Stimulated activated memory B cell treated with anti-CD40 and anti-IgM and Interleukin-4, amounts not matched to agents 10 μg/mL and 1 μg/mL and 100 μg/mL, for 72 hours (primary cell): ENCODE results near the gene RAD23B.
"Not testable (repeated sequence)": the region's sequence is repeated elsewhere in the genome, so short reads cannot be mapped to it uniquely, and the experiment has no call there.

Experiments
- ATAC-seq: fragments of 150-1000 bp; cut with Tn5 transposase; 2 replicates; pipeline ENCODE4 v1.10.0; 2021
- H3K27ac Mint-ChIP-seq: one replicate; pipeline ENCODE4 v1.8.0; 2022; ENCODE audit warnings: mild to moderate bottlenecking, mixed read lengths
- H3K27me3 Mint-ChIP-seq: one replicate; pipeline ENCODE4 v1.8.0; 2022; ENCODE audit warnings: mixed read lengths
- H3K36me3 Mint-ChIP-seq: one replicate; pipeline ENCODE4 v1.8.0; 2022; ENCODE audit warnings: mixed read lengths
- H3K4me1 Mint-ChIP-seq: one replicate; pipeline ENCODE4 v1.8.0; 2022; ENCODE audit warnings: mixed read lengths
- H3K4me3 Mint-ChIP-seq: one replicate; pipeline ENCODE4 v1.8.0; 2022; ENCODE audit warnings: mild to moderate bottlenecking, moderate library complexity, mixed read lengths
- H3K9me3 Mint-ChIP-seq: one replicate; pipeline ENCODE4 v1.8.0; 2022; ENCODE audit warnings: mixed read lengths

RAD23B gene

DNA sequence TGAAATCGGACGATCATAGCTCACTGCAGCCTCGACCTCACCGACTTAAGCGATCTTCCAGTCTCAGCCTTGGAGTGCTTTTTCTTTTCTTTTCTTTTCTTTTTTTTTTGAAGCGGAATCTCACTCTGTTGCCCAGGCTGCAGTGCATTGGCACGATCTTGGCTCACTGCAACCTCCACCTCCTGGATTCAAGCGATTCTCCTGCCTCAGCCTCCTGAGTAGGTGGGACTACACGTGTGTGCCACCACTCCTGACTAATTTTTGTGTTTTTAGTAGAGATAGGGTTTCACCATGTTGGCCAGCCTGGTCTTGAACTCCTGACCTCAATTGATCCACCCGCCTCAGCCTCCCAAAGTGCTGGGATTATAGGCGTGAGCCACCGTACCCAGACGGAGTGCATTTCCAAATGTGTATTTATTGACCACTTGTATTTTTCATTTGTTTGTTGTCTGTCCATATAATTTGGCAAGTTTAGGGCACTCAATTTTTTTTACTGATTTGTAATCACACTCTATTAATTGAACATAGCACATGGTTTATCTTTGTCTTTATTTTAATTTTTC, 23.2 kb upstream of the RAD23B start:
- not testable (repeated sequence) for H3K36me3 Mint-ChIP-seq, H3K27me3 Mint-ChIP-seq, ATAC-seq, H3K9me3 Mint-ChIP-seq
- Mint-ChIP-seq H3K27ac (peak overlapping the region; percentile 73), H3K4me3 (peak overlapping the region; percentile 68), H3K4me1 (peaks cover 24% of the 10 kb centered on the region)

DNA sequence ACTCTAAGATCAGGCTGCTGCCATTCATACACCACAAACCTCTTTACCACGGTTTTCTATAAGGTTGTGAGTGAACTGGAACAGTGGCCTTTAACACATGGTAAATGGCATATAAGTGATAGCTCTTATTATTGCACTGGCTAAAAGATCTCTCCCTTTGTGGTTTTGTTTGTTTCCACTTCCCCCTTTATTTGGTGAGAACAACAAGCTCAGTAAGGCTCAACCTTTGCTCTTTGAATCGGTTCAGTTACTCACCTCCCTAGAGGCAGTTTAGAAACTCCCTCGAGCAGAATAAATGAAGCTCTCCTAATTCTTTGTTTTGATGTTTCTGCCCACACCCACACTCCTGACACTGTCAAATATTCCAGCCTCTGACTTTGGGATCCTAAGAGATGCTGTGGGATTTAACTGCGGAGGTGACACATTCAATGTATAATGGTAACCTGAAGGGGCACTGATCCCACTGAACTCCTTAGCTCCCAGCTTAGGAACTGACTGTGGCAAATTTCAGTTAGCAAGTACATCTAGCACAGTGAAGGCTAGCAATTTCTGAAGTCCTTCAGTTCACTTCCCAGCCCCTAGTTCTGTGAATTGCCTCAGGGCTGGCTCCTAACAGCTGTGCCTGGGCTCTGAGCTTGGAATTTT, 22.5 kb upstream of the RAD23B start:
- Mint-ChIP-seq H3K27me3 (no peaks in the 10 kb centered on the region), H3K9me3 (no peaks in the 10 kb centered on the region), H3K4me3 (peak overlapping the region; percentile 68), H3K36me3 (no peaks in the 10 kb centered on the region), H3K27ac (peak overlapping the region; percentile 73), H3K4me1 (peaks cover 24% of the 10 kb centered on the region)
- peak; percentile 100 for ATAC-seq

DNA sequence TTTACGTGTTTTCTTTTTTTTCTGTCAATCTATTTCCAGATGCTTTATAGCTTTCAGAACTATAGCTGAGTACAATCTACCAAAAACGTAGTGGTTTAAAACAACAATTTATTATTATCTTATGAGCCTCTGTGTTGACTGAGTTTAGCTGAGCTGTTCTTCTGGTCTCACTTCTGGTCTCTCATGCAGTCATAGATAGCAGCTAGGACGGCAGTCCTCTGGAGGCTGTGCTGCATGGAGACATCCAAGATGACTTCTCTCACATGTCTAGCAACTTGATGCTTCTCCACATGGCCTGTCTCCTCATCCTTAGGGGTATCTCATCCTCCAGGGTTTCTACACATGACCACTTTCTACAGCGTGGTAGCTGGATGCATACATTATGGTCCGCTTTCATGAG, 22.0 kb upstream of the RAD23B start:
- peak overlapping the region; percentile 73 for H3K27ac Mint-ChIP-seq
- no peaks in the 10 kb centered on the region for H3K9me3 Mint-ChIP-seq
- no peaks in the 10 kb centered on the region for H3K27me3 Mint-ChIP-seq
- no peaks in the 10 kb centered on the region for H3K36me3 Mint-ChIP-seq
- H3K4me3 Mint-ChIP-seq: no peak overlapping the region
- H3K4me1 Mint-ChIP-seq: peaks cover 24% of the 10 kb centered on the region
- ATAC-seq: peak; percentile 32

DNA sequence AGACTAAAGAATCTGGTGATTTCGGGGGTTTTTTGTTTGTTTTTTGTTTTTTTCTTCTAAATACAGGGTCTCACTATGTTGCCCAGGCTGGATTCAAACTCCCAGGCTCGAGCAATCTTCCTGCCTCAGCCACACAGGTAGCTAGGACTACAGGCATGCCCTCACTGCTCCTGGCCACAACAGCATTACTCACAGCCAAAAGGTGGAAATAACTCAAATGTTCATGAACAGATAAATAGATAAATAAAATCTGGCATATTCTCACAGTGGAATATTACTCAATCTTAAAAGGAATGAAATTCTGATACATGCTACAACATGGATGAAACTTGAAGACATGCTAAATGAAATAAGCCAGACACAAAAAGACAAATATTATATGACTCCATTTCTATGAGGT, 19.8 kb upstream of the RAD23B start:
- Mint-ChIP-seq H3K27ac (no peak overlapping the region), H3K4me3 (no peak overlapping the region), H3K9me3 (no peaks in the 10 kb centered on the region), H3K27me3 (no peaks in the 10 kb centered on the region), H3K4me1 (peaks cover 24% of the 10 kb centered on the region), H3K36me3 (no peaks in the 10 kb centered on the region)
- ATAC-seq: no peak

DNA sequence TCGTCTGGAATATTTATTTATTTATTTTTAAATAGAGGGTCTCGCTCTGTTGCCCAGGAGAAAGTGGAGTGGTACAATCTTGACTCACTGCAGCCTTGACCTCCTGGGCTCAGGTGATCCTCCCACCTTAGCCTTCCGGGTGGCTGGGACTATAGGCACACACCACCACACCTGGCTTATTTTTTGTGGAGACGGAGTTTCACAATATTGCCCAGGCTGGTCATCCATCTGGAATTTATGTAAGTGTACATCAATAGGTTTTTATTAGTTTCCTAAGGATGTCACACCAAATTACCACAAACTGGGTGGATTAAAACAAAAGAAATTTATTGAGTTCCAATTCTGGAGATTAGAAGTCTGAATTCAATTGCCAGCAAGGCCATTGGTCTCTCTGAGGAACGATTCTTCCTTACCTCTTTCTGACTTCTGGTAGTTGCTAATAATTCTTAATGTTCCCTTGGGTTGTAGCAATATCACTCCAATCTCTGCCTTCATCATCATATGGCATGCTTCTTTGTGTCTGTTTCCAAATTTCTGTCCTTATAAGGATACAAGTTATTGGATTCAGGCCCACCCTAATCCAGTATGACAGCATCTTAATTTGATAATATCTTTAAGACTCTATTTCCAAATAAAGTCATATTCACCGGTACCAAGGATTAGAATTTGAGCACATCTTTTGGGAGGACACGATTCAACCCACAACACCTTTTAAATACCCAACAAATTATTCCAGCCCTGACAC, 16.3 kb upstream of the RAD23B start:
- Mint-ChIP-seq H3K36me3 (no peaks in the 10 kb centered on the region), H3K4me1 (peaks cover 11% of the 10 kb centered on the region), H3K9me3 (no peaks in the 10 kb centered on the region), H3K27me3 (no peaks in the 10 kb centered on the region), H3K4me3 (no peak overlapping the region), H3K27ac (no peak overlapping the region)
- no peak for ATAC-seq

DNA sequence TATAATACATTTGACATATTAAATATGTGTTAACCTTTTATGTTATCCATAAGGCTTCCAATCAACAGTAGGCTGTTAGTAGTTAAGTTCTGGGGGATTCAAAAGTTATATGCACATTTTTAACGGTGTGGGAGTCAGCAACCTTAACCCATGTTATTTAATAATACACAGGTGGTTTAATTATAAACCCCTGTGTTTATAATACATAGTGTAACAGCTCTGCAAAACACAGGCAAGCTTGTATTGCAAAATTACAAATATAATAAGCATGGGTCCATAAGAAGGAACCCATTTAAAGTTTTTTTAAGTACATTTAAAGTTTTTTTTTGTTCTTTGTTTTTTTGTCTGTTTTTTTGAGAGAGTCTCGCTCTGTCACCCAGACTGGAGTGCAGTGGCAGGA, 14.5 kb upstream of the RAD23B start:
- peaks cover 14% of the 10 kb centered on the region for H3K4me1 Mint-ChIP-seq
- no peaks in the 10 kb centered on the region for H3K9me3 Mint-ChIP-seq
- peaks cover 4% of the 10 kb centered on the region for H3K27me3 Mint-ChIP-seq
- no peak overlapping the region for H3K4me3 Mint-ChIP-seq
- no peak overlapping the region for H3K27ac Mint-ChIP-seq
- no peaks in the 10 kb centered on the region for H3K36me3 Mint-ChIP-seq
- ATAC-seq: no peak

DNA sequence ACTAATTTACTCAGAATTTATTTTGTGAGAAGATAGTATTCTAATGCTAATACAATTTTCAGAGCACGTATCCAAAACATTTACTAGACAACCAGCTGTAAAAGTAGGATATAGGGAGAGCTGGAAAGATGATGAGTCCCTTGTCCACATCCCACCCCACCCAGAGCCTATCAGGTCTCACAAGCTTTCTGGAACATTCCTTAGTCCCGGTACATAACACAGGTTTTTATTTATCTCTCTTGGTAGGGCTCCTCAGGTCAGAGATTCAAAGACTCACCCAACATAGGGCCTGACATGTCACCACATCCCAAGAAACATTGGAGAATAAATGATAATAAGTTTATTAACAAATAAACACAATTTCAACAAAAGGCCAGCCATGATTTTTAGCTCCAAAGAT, 13.8 kb upstream of the RAD23B start:
- Mint-ChIP-seq H3K27ac (no peak overlapping the region), H3K36me3 (no peaks in the 10 kb centered on the region), H3K9me3 (no peaks in the 10 kb centered on the region), H3K4me1 (peaks cover 21% of the 10 kb centered on the region), H3K4me3 (no peak overlapping the region), H3K27me3 (peaks cover 11% of the 10 kb centered on the region)
- no peak for ATAC-seq

DNA sequence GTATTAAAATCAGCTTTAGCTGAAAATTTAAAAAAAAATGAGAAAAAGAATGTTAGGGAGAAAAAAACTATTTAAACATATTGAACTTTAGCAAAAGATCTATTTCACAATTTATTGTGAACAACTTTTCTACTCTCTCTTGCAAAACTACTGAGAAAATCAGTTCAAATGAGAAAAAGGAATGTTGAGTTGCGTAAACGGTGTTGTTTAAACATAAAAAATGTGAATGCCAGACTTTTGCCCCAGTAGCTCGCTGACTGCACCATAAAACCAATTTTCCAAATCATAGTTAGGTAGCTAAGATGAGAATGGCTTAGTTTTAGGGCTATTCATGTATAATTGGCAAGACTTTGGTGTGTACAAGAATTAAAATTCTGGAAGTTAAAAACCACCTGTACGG, 13.4 kb upstream of the RAD23B start:
- Mint-ChIP-seq H3K36me3 (no peaks in the 10 kb centered on the region), H3K4me1 (peaks cover 22% of the 10 kb centered on the region), H3K27me3 (peaks cover 13% of the 10 kb centered on the region), H3K9me3 (no peaks in the 10 kb centered on the region), H3K4me3 (no peak overlapping the region), H3K27ac (peak overlapping the region; percentile 29)
- no peak for ATAC-seq

DNA sequence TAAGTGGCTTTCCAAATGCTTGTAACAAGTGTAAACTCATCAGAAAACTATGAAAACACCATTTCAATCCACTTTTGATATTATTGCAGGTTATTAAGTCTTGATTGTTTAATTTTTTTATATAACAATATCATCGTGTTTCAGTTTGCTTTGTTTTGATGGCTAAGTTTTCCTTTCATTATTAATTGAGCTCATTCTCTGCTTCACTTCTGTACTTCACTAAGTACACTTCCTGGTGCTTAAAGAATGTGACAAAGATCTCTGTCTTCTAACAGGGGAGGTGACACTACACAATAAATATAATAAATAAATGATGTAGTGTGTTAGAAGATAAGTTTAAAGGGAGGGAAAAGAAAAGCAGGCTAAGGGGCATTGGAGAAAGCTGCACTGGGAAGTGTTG, 13.0 kb upstream of the RAD23B start:
- Mint-ChIP-seq H3K27ac (peak overlapping the region; percentile 29), H3K4me1 (peaks cover 24% of the 10 kb centered on the region), H3K9me3 (no peaks in the 10 kb centered on the region), H3K4me3 (no peak overlapping the region), H3K27me3 (peaks cover 13% of the 10 kb centered on the region), H3K36me3 (no peaks in the 10 kb centered on the region)
- ATAC-seq: no peak

DNA sequence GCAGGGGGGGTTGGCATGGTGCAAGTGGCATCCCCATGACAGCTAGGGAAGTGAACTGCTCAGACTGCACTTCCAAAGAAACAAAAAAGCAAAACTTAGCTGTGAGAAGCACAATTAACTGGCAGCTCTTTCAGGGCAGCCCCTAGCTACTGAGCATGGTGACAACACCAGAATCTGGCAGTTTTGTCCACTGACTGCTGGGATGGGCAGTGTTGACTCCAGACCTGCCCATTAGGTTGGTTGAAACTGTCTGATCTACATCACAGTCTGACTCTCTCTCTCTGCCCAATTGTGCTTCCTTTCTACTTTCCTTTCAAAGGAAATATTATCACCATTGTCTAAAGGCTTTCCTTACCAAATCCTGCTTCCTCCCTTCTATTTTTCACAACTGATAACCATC, 12.5 kb upstream of the RAD23B start:
- Mint-ChIP-seq H3K4me3 (no peak overlapping the region), H3K9me3 (no peaks in the 10 kb centered on the region), H3K4me1 (peaks cover 29% of the 10 kb centered on the region), H3K27ac (peak overlapping the region; percentile 29), H3K36me3 (no peaks in the 10 kb centered on the region), H3K27me3 (peaks cover 16% of the 10 kb centered on the region)
- no peak for ATAC-seq

DNA sequence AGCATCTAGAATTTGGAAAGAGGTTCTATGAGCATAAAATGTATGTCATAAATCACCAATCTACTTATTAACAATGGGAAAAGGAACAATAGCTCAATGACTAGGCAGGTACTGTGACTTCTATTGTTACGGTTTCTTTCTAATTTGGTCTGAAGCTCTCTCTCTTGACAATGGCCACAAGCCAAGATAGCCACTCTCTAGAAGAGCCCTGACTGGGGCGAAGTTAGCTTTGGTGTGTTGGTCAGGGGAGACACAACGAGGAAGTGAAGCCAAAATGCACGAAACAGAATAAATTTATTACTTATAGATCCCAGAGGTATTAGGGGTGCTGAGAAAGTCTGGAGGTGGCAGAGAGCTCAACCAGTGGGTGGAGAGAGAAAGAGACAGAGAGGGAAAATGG, 9.4 kb upstream of the RAD23B start:
- Mint-ChIP-seq H3K27ac (no peak overlapping the region), H3K9me3 (no peaks in the 10 kb centered on the region), H3K27me3 (peaks cover 21% of the 10 kb centered on the region), H3K36me3 (no peaks in the 10 kb centered on the region), H3K4me3 (no peak overlapping the region), H3K4me1 (peaks cover 31% of the 10 kb centered on the region)
- ATAC-seq: no peak

DNA sequence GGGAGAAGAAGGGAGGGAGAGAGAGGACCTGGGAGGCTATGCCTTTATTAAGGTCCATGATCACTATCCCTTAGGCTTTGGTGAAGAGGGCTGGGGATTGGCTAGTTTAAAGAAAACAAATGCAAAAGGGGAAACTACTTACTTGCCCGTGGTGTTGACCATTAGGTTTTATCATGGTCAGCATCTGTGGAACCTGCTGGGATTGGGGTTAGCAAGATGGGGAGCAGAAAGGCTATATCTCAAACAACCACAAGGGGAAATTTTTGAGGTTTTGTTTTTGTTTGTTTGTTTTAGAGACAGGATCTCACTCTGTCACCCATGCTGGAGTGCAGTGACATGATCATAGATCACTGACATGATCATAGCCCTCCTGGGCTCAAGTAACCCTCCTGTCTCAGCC, 9.0 kb upstream of the RAD23B start:
- peaks cover 21% of the 10 kb centered on the region for H3K27me3 Mint-ChIP-seq
- no peak for ATAC-seq
- no peak overlapping the region for H3K27ac Mint-ChIP-seq
- H3K4me3 Mint-ChIP-seq: no peak overlapping the region
- no peaks in the 10 kb centered on the region for H3K36me3 Mint-ChIP-seq
- no peaks in the 10 kb centered on the region for H3K9me3 Mint-ChIP-seq
- H3K4me1 Mint-ChIP-seq: peaks cover 31% of the 10 kb centered on the region

DNA sequence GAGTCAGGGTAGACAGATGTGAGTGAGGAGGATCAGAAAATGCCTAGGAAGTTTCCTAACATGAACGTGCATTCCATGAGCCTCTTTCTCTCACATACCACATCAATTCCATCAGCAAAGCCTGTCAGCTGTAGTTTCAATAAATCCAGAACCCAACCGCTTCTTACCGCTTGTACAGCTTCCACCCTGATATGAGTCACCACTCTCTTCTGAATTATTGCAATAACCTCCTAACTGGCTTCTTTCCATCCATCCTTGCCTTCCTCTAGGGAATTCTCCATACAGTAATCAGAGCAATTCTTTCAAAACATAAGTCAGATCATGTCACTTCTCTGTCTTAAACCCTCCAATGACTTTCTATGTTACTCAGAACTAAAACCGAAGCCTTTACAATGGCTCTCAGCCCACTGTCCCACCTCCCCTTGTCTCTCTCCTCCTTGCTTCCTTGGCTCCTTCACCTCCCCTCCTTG, 8.1 kb upstream of the RAD23B start:
- Mint-ChIP-seq H3K4me3 (no peak overlapping the region), H3K9me3 (no peaks in the 10 kb centered on the region), H3K4me1 (peaks cover 29% of the 10 kb centered on the region), H3K27ac (no peak overlapping the region), H3K36me3 (no peaks in the 10 kb centered on the region), H3K27me3 (peaks cover 21% of the 10 kb centered on the region)
- ATAC-seq: no peak

DNA sequence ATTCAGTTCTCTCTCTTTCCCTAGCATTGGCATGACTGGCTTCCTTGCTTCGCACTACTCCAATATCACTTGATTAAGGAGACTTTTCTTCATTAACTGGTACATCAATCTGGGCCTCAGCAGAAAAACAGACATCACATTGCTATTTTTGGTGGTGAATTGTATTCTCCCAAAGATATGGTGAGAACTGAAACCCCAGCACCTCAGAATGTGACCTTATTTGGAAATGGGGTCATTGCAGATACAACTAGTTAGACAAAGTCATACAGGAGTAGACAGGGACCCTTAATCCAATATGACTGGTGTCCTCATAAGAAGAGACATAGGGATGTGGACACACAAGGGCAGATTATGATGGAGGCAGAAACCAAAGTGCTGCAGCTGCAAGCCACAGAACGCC, 7.5 kb upstream of the RAD23B start:
- Mint-ChIP-seq H3K9me3 (no peaks in the 10 kb centered on the region), H3K27me3 (peaks cover 21% of the 10 kb centered on the region), H3K4me1 (peaks cover 26% of the 10 kb centered on the region), H3K4me3 (no peak overlapping the region), H3K27ac (no peak overlapping the region), H3K36me3 (no peaks in the 10 kb centered on the region)
- ATAC-seq: no peak

DNA sequence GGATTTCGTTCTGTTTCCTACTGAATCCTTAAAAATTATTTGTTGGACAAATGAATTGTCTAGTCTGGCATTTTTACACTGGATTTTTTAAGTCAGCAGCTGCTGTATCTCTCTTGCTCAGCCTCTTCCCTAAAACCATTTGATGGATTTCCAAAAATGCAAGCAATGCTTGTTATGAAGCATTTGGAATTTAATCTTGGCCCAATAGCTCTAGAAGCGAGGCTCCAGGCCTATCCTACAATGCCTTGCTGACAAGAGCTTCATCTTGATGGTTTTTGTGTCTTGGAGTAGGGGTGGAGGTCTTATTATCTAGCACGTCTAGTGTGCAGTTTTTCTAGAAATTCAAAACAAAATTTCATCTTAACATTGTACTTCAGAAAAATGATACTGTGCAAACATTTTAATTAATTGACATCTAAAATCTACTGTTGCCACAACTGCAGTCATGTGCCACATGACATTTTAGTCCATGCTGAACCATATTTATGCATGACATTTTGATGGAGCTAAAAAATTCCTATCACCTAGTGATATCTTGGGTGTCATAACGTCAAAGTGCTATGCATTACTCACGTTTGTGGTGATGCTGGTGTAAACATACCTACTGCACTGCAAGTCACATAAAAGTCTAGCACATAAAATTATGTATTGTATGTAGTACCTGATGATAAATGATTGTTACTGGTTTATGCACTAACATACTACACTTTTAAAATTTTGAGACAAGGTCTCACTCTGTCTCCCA, 5.9 kb upstream of the RAD23B start:
- no peak overlapping the region for H3K27ac Mint-ChIP-seq
- H3K4me3 Mint-ChIP-seq: no peak overlapping the region
- H3K36me3 Mint-ChIP-seq: no peaks in the 10 kb centered on the region
- ATAC-seq: no peak
- peaks cover 39% of the 10 kb centered on the region for H3K4me1 Mint-ChIP-seq
- H3K9me3 Mint-ChIP-seq: no peaks in the 10 kb centered on the region
- H3K27me3 Mint-ChIP-seq: peaks cover 21% of the 10 kb centered on the region
